SU-DHL-6 (cell line): ENCODE data around the gene NPIPA3.
A peak's percentile ranks its signal among the peaks of the same experiment; 100 is the strongest.
"Not testable (repeated sequence)": the region's sequence is repeated elsewhere in the genome, so short reads cannot be mapped to it uniquely, and the experiment has no call there.

Experiments used
- H2AFZ ChIP-seq: fragments of 200-600 bp; sonication (generic); 2 replicates; pipeline ENCODE4 v1.6.1; 2014; ENCODE audit warnings: low read depth, mild to moderate bottlenecking, moderate library complexity, mixed read lengths, antibody characterized with exemption, low read length; ENCODE audit not compliant: severe bottlenecking
- H3F3A ChIP-seq: fragments of 200-600 bp; shearing (Covaris generic); 2 replicates; pipeline ENCODE4 v1.6.0; 2016; ENCODE audit warnings: antibody characterized with exemption, mild to moderate bottlenecking; ENCODE audit not compliant: insufficient read depth
- H3K27ac ChIP-seq: fragments of 200-600 bp; sonication (generic); 2 replicates; pipeline ENCODE4 v1.5.1; 2016; ENCODE audit warnings: low read depth, mild to moderate bottlenecking, low read length, moderate library complexity, mixed read lengths
- H3K27me3 ChIP-seq: fragments of 200-600 bp; sonication (generic), shearing (Covaris generic); 2 replicates; pipeline ENCODE4 v1.6.0; 2014; ENCODE audit warnings: mild to moderate bottlenecking, low read length
- H3K36me3 ChIP-seq: fragments of 200-600 bp; sonication (generic); 2 replicates; pipeline ENCODE4 v1.6.1; 2014; ENCODE audit warnings: mild to moderate bottlenecking, low read length, mixed read lengths
- H3K4me2 ChIP-seq: fragments of 300-600, 200-600 bp; shearing (Covaris generic), sonication (generic); 2 replicates; pipeline ENCODE4 v1.6.0; 2014; ENCODE audit warnings: low read length, low read depth, mild to moderate bottlenecking; ENCODE audit not compliant: poor library complexity, severe bottlenecking
- H3K4me3 ChIP-seq: fragments of 200-600 bp; sonication (generic); 2 replicates; pipeline ENCODE4 v1.5.1; 2014; ENCODE audit warnings: antibody characterized with exemption, low read length, mild to moderate bottlenecking, mixed read lengths; ENCODE audit not compliant: insufficient read depth, poor library complexity, severe bottlenecking
- H3K79me2 ChIP-seq: fragments of 200-600 bp; sonication (generic); 2 replicates; pipeline ENCODE4 v1.6.1; 2014; ENCODE audit warnings: mild to moderate bottlenecking, low read length, moderate library complexity; ENCODE audit not compliant: insufficient read depth
- H3K9ac ChIP-seq: fragments of 200-600 bp; sonication (generic); 2 replicates; pipeline ENCODE4 v1.7.0; 2014; ENCODE audit warnings: mild to moderate bottlenecking, low read length
- H3K9me2 ChIP-seq: fragments of 200-600 bp; sonication (generic); replicated peaks from 2 replicates; pipeline ENCODE4 v1.6.1; 2014; ENCODE audit warnings: low read length; ENCODE audit not compliant: insufficient read depth
- H3K9me3 ChIP-seq: fragments of 200-600 bp; sonication (generic); 2 replicates; pipeline ENCODE4 v1.6.1; 2014; ENCODE audit warnings: low read length, mixed read lengths; ENCODE audit not compliant: insufficient read depth
- H4K20me1 ChIP-seq: fragments of 200-600 bp; sonication (generic); 2 replicates; pipeline ENCODE4 v1.6.1; 2014; ENCODE audit warnings: low read depth, mild to moderate bottlenecking, antibody characterized with exemption, low read length, moderate library complexity, mixed read lengths
- CTCF ChIP-seq: fragments of 200-600 bp; sonication (generic); IDR thresholded peaks from one replicate; pipeline ENCODE4 v1.5.1; 2017; ENCODE audit warnings: antibody characterized with exemption, mild to moderate bottlenecking, low read length, moderate library complexity; ENCODE audit not compliant: insufficient read depth, poor library complexity, severe bottlenecking
- EZH2phosphoT487 ChIP-seq: fragments of 200-600 bp; sonication (generic), shearing (Covaris generic); conservative IDR thresholded peaks from 2 replicates; pipeline ENCODE4 v1.6.1; 2018; ENCODE audit warnings: mild to moderate bottlenecking, antibody characterized with exemption, low read length, moderate library complexity, mixed read lengths

NPIPA3 gene

GRCh38 chr16:14703156-14704011 lies at the start of gene NPIPA3:
Gene NPIPA3, plus strand, starts transcription at chr16:14703411. Its CDS starts 5,533 bp downstream, at chr16:14708944.
- not testable (repeated sequence) for H3K9me3 ChIP-seq, H2AFZ ChIP-seq, H3K79me2 ChIP-seq, H4K20me1 ChIP-seq, H3K9ac ChIP-seq, H3K27me3 ChIP-seq, H3F3A ChIP-seq, H3K36me3 ChIP-seq, H3K9me2 ChIP-seq, H3K4me3 ChIP-seq, H3K27ac ChIP-seq, H3K4me2 ChIP-seq

DNA sequence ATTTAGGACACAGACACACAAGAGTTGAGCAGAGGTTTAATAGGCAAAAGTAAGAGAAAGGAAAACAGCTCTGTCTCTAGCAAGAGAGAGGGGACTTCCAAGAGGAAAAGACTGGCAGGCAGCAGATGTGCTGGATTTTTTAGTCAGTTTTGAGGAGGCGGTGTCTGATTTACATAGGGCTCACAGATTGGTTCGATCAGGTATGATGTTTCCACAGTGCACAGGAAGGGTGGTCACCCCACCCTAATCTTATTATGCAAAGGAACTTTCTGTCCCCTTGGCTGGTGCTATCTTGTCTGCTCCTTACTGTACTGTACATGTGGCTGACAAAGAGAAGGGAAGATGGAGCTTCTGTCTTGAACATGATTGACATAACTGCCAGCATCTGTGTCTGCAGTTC lies 45.1 kb upstream of the NPIPA3 start:
- H3K4me2 ChIP-seq = peak overlapping the region; percentile 15
- H4K20me1 ChIP-seq = no peaks in the 10 kb centered on the region
- no peak overlapping the region for H2AFZ ChIP-seq

GRCh38 chr16:14667347-14668266 lies 35.6 kb upstream of the NPIPA3 start:
- no peaks in the 10 kb centered on the region for H3K27me3 ChIP-seq
- no peaks in the 10 kb centered on the region for H3K79me2 ChIP-seq
- H3K27ac ChIP-seq = no peak overlapping the region
- H3K9me3 ChIP-seq = no peaks in the 10 kb centered on the region
- no peak overlapping the region for H3K9ac ChIP-seq
- H3K36me3 ChIP-seq = peaks cover 6% of the 10 kb centered on the region; the same call in 1 of the 2 replicates
- no peak overlapping the region for H3K4me2 ChIP-seq
- H3K4me3 ChIP-seq = no peak overlapping the region
- H3F3A ChIP-seq = peaks cover 14% of the 10 kb centered on the region
- H4K20me1 ChIP-seq = no peaks in the 10 kb centered on the region
- H2AFZ ChIP-seq = no peak overlapping the region
- no peak for TF ChIP-seq EZH2phosphoT487
- no peaks in the 10 kb centered on the region for H3K9me2 ChIP-seq

More for the DNA sequence above, 45.1 kb upstream of the NPIPA3 start:
- Histone ChIP-seq H3K9ac (no peak overlapping the region), H3F3A (no peaks in the 10 kb centered on the region), H3K27ac (peak overlapping the region; percentile 73), H3K36me3 (peaks cover 12% of the 10 kb centered on the region; the same call in 1 of the 2 replicates), H3K9me3 (no peaks in the 10 kb centered on the region), H3K4me3 (no peak overlapping the region), H3K27me3 (no peaks in the 10 kb centered on the region), H3K79me2 (no peaks in the 10 kb centered on the region), H3K9me2 (no peaks in the 10 kb centered on the region)
- TF ChIP-seq EZH2phosphoT487 = no peak
- TF ChIP-seq CTCF = no peak

- no peaks in the 10 kb centered on the region for H3K27me3 ChIP-seq
- TF ChIP-seq CTCF = no peak
- no peak for TF ChIP-seq EZH2phosphoT487
- H2AFZ ChIP-seq = no peak overlapping the region
- no peak overlapping the region for H3K9ac ChIP-seq
- no peak overlapping the region for H3K4me3 ChIP-seq
- H3K9me2 ChIP-seq = no peaks in the 10 kb centered on the region
- no peak overlapping the region for H3K27ac ChIP-seq
- H3F3A ChIP-seq = peaks cover 15% of the 10 kb centered on the region
- no peaks in the 10 kb centered on the region for H3K79me2 ChIP-seq
- no peak overlapping the region for H3K4me2 ChIP-seq
- no peaks in the 10 kb centered on the region for H4K20me1 ChIP-seq
- peaks cover 4% of the 10 kb centered on the region; the same call in 1 of the 2 replicates for H3K36me3 ChIP-seq
- H3K9me3 ChIP-seq = no peaks in the 10 kb centered on the region
Measured at GRCh38 chr16:14668556-14669223, 34.5 kb upstream of the NPIPA3 start.
